Medulla oblongata (tissue), 1 donor: Measurements from ENCODE around the gene HOXA9.
A peak's percentile ranks its signal among the peaks of the same experiment; 100 is the strongest.

ENCODE experiments used
- DNase-seq: peaks from one replicate; pipeline ENCODE4 v3.0.0-alpha.2; 2015; ENCODE audit errors: extremely low spot score

Gene HOXA9

DNA sequence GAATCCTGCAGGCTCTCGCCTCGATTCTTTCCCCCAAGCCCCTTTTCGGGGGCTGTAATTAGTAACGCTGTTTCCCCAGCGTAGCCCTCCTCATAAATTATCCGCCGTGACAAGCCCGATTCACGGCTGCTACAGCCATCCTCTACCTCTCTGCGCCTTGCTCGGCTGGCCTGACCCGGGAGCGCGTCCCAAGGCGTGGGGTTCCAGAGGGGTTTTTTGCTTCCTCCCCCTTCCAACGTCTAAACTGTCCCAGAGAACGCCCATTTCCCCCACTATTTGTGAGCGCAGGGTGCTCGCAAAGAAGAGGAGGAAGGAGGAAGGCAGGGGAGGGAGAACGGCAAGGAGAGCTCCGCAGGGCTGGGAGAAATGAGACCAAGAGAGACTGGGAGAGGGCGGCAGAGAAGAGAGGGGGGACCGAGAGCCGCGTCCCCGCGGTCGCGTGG, 22.7 kb downstream of the HOXA9 start:
- DNase-seq = no peak

- no peak for DNase-seq
These were observed 23.3 kb downstream of the HOXA9 start for GRCh38 chr7:27141923-27142579.

- no peak for DNase-seq
These were observed 24.0 kb downstream of the HOXA9 start for GRCh38 chr7:27141137-27141922.

DNA sequence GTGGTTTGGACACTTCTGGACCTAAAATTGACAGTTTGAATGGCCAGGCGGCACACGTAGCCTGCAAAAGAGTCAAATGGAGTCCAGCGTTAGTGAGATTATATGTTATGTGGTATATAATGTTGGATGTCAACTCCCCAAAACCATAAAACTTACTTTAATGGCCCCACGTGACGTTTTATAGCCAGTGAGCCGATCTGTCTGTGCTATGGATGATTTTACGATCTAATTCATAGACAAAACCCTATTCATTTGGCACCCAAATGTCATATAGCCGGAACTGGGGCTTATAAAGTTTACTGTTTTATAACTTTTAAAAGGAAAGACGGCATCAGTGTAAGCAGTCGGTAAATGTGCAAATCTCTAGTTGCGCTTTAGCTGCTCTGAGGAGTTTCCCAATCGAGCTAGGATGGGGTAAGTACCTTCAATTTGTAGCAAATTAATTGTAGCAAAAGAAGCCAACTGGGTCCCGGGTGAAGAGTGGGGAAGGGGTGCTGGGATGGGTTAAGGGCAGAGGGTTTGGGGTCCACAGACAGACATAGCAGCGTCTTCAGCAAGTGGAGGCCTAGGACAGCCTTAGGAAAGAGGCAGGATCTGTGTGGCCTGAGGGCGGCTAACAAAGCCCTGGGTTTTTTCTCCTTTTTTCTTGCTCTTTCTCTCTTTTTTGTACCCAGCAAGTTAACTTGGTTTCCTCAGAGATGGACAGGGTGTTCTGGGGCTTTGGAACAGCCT, 25.0 kb downstream of the HOXA9 start:
- DNase-seq = no peak

DNA sequence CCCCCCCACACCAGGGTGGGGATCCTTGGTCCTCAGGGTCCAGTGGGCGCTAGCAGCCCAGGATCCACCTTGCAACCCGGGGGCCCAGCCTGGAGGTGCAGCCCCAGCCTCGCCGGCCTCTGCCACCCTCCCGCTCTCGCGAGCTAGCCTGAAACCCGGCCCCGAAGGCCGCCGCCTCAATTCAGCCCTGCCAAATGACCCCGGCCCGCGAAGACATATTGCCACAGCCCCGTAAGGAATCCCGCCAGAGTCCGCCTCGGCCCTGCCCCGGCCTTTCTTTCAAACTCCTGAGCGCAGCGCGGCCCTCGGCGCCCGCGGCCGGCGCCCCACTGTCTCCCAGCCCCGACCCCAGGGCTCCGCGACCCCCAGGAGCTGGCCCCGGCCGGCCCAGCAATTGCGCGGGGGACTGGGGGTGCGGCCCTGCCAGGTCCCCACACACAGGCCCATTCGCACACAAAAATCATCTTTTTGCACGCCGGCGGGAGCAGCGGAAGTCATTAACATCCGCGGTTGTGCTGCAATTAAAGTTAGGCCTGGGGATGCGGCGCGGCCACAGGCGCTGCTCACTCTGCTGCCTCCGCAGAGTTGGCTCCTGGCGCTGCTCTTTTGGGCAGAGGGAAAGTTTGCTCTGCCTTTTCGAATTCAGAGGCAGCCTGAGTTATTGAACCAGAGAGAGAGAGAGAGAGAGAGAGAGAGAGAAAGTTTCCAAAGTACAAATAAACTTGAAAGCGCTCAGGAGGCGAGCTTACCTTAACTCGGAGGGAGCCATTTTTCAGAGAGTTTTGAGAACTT, 25.8 kb downstream of the HOXA9 start:
- DNase-seq = no peak

- no peak for DNase-seq
These were observed 26.4 kb downstream of the HOXA9 start for GRCh38 chr7:27138985-27139333.

- DNase-seq = no peak
These were observed 26.9 kb downstream of the HOXA9 start for GRCh38 chr7:27138472-27138871.

DNA sequence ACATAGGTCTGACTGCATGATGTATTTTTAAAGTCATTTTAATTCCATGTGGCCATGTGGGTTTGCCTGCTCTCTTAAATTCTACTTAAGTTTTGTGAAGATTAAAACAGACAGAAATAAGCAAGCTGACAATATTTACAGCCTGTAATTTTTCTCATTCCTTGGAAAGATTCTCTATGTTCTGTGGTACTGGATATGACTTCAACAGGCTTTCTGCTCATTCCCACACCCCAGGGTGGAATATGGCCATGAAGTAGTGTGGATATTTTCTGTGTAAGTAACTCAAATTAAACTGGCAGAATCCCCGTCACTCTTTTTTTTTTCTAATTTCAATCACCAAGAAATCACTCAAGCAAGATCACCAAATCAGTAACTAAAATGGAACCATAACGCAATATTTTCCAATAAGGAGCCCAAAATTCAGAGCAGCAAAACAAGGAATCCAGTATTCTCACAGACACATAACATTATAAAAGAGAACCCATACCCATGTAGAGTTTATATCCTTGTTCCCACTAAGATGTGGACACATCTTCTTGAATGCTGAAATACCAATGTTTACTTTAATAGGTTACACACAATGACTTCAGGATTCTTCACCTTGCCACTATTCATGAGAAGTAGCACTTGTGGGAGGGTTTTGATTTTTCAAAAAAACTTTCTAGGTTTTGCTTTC, 27.6 kb downstream of the HOXA9 start:
- no peak for DNase-seq

- DNase-seq = peak; percentile 75
These were observed 30.9 kb downstream of the HOXA9 start for GRCh38 chr7:27134392-27134791.

DNA sequence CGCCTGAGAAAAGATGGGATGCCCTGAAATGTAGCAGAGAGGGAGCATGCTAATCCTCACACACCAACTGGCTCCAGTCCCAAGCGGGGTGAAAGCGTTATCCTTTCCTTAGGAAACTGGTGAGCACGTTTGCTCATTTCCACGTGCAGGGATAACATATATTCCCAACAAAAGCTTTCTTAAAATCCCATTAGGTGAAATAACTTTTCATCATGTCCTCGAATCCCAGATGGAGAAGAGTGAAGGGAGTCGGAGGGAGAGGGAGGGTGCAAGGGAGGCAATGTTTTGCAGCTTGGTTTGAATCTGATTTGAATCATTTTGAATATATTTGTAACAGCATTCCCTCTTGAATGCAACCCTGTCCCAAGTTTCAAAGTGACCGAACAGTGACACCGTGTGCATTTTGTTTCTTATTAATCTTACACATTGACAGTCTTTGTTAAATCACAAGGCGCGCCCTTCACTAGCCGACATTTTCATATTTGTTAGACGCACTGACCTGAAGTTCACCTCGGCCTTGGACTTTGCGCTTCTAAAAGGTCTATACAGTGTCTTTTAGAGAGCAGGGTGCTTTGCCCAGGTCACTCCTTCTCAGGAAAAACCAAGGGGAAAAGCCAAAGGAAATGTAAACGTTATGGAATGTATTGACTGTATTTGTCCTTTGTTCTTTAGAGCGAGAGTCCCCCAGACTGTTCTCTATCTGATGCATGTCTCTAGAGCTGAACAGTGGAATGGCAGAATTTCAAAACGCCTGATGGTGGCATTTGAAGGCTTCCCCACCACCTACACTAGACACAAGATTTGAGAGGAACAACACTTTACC, 31.7 kb downstream of the HOXA9 start:
- no peak for DNase-seq

- no peak for DNase-seq
These were observed 32.4 kb downstream of the HOXA9 start for GRCh38 chr7:27132978-27133377.

- DNase-seq = no peak
These were observed 33.1 kb downstream of the HOXA9 start for GRCh38 chr7:27132214-27132613.

DNA sequence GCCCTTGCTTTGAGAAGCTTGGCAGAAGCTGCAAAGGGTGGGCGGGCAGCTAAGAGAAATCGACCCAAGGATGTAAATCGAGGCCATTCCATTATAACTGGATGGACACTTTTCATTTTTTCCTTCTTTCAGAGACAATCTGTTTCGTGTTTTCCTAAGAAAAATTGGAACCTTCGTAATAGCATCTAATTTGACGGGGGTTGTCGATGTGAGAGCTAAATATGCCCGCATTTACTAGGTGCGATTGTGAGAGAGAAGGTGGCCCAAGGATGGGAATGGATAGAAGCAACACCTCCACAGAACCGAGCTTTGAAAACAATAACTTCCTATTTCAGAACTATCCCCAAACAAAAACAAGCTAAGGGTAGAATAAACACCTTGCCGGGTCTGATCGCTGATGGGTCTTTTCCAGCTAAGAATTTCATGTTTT, 33.9 kb downstream of the HOXA9 start:
- DNase-seq = no peak

- peak; percentile 94 for DNase-seq
These were observed 34.6 kb downstream of the HOXA9 start, which contains the start of gene HOXA4 for GRCh38 chr7:27130540-27131389. Gene HOXA4 (minus strand): TSS chr7:27130757. CDS start chr7:27130733, 24 bp downstream.

DNA sequence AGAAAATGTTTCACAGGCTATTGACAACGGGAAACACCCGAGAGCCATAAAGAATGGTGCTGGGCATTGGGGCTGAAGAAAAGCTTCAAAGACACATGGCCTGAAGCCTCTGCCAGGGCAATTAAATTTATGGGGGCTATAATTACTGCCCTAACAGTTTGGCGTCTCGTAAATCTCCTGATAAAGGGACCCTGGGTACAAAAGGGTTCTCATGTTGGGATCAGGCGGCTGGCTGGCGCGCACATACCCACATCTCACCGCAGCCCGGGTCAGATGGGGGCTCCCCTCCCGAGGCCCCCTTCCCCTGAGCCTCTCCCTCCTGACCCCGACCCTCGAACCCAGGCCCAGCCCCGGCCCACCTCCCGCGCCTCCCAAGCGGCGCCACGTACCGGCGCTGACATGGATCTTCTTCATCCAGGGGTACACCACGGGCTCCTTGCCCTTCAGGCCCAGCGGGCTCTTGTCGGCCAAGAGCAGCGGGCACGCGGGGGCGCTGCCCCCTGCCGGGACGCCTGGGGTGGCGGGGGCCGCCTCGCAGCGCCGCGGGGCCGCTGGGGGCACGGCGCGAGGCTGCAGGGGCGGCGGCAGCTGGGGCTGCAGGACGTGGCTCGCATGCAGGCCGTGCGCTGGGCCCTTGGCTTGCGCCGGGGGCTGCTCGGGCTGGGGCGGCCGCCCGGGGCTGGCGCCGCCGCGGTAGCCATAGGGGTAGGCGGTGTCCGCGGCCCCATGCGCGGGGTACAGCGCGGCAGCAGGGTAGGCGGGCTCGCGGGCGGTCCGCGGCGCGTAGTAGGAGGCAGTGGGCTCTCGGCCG, 35.4 kb downstream of the HOXA9 start:
- DNase-seq = no peak

DNA sequence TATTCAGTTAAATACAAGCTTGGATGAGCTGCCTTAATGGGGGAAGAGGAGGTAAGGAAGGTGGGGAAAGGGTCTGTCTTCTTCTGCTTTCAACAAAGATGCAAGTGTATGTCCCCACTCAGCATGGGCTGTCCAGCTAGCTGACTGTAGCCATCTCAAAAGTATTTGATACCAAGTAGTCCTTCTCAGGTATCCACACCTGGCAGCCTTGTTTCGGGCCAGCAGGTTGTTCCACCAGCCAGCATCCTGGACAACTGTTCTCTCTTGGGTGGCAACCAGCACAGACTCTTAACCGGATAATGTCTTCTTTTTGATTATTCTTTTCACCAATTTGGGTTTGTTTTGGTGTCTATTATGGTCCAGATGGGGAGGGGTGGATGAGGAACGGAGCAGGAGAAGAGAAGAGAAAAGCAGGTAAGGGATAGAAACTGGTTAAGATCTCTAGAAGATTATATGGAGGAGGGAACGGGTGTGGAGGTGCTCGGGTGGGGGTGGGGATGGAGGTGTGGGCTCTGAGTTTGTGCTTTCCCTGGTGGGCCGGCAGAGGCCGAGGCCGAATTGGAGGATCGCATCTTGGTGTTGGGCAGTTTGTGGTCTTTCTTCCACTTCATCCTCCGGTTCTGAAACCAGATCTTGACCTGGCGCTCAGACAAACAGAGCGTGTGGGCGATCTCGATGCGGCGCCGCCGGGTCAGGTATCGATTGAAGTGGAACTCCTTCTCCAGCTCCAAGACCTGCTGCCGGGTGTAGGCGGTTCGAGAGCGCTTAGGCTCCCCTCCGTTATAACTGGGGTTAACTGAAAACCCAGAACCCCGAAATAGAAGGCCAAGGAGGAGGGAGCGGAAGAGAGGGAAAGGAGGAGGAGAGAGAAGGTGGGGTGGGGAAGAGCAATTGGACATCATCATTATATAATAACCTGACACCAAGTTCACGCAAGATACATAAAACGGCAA, 36.3 kb downstream of the HOXA9 start:
- no peak for DNase-seq

DNA sequence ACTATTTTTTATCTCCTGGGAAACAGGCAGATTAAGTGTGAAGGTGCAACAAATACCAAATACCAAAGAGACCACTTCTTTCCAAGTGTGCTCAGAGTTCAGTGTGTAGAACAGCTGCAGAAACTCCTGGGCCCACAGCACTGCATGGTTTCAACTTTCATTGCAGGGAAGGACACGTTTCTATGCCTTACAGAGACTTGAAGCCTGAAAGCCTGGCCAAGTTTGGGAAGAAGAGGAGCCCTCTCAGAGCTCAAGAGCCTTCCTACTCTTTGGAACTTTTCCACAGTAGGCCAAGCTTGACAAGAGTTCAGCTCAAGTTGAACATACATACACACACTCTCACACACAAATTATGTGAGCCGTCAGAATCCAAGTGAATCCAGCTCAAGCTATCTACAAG, 37.3 kb downstream of the HOXA9 start:
- DNase-seq = peak; percentile 35
